ENCODE measurements around the gene CALCB.

The CALCB gene

DNA sequence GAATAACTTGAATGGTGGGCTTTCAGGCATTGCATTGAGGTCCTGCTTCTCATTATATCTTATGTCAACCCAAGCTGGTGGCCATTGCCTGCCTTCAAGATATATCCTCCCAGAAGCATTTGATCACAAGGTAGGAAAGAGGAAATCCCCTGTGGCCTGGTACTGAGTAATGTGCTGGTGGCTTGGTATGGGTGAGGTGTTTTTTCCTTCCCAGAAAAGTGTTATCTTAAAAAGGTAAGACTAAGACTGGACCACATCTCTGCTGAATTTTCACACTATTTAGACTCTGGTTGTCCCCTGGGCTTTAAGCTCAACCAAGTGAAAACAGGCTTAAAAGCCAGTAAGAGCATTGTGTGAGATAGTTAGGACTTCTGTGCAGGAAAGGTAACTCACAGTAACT lies 45.0 kb downstream of the CALCB start:
- no peak for DNase-seq (ENCODE audit: low read depth)

DNA sequence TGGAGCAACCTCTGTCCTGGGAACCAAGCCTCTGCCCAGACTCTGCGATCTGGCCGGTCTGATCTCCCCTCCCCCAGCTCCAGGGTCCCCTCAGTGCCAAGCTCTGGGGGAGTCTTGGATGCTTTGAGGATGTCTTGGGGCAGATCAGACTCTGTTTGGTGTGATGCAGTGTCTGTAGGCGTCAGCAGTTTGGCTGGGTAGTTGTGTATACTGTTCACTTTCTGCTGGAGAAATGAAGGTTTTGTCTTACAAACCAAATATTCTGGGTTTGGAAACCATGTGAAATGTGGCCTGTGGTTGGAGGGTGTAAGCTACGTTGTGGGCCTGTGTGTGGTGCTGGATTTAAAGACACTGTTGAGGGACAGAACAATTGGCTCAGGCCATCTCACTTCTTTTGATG lies 46.0 kb downstream of the CALCB start:
- peak; percentile 69 for DNase-seq (ENCODE audit: low read depth)

DNA sequence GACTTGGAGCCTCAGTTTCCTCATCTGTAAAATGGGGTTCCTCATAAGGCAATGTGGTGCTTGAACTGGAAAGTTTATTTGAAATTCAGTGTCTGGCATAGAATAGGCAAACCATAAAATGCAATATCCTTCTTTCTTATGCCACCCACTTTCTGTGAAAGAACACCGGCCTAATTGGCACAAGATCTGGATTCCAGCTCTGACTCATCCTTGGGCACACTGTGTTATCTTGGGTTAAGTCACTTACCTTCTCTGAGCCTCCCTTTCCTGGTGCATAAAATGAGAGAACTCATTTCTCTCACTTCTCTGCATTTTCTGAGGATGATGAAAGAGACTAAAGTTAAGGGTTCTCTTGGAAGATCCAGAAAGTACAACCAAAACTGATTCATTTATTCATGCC lies 46.4 kb downstream of the CALCB start:
- no peak for DNase-seq (ENCODE audit: low read depth)

DNA sequence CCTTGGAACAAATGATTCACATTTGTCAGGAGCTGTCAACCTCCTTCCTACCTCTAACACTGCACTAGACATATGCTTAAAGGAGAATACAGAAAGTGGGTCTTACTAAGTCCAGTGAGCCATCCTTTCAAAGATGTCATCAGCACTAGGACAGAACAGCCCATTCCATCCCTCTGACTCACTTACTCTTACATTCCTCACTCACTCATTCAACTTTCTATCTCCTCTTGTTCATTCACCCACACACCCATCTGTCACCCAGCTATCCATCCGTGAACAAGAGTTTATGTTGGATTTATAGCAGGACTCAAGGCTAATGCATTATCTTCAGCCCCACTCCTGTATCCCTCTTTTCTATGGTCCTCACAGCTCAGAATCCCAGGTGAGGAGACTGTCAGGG lies 50.5 kb downstream of the CALCB start:
- no peak for DNase-seq (ENCODE audit: low read depth)

DNA sequence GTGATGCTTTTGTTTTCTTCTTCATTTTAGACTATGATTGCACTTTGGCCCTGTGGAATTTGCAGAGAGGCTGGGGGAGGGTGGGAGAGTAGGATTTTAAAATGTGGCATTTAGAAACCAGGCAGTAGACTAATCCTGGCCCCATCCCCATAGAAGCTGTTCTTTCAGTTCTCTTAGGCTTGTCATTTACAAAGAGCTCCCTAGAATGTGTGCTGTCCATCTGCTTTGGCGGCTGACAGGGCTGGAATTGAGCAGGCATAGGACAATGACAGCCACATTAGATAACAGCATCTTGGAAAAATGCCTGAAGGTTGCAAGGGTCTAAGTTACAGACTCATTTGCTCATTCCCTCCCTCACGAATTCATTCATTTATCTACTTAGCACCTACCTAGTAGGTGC lies 51.1 kb downstream of the CALCB start:
- DNase-seq (ENCODE audit: low read depth): no peak

DNA sequence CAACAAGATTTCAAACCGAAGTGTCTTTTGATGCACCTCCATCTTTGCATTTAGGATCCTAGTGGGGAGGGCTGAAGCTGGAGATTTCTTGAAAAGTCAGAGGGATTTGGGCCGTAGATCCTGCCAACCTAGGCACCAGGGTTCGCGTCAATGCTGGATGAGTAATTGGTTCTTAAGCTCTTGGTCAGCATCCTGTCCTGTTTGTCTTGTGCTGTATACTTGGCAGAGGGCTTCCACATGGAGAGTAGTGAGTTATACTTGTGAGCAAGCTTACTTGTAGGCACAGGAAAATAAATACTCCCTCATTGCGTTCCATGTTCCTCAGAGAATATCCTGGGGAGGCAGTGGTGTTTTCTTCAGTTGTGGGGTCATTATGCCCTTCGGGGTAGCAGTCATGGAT lies 53.9 kb downstream of the CALCB start:
- peak; percentile 91 for DNase-seq (ENCODE audit: low read depth)
